ENCODE measurements around the gene COPA.

The COPA gene

GRCh38 chr1:160369087-160369486, 26.0 kb upstream of the COPA start:
- no peak for DNase-seq
- in situ Hi-C loops (cut with HindIII; ENCODE audit: low pct_ligation_motif_present, low sequenced_read_pairs), result no loop called here
- no peak for TF ChIP-seq CTCF (IDR thresholded peaks at IDR 0.05; ENCODE audit: low read depth, low read length, missing control alignments)
- Histone ChIP-seq H3K27me3 (replicated peaks) (no peaks in the 10 kb centered on the region), H3K36me3 (replicated peaks) (no peaks in the 10 kb centered on the region), H3K4me3 (ENCODE audit: low read depth, low read length) (no peak overlapping the region), H3K27ac (no peak overlapping the region)

- H3K4me3 ChIP-seq (ENCODE audit: low read depth, low read length), result no peak overlapping the region
- no peak for DNase-seq
- no peaks in the 10 kb centered on the region for H3K27me3 ChIP-seq (replicated peaks)
- no peak overlapping the region for H3K27ac ChIP-seq
- no peak for TF ChIP-seq CTCF (IDR thresholded peaks at IDR 0.05; ENCODE audit: low read depth, low read length, missing control alignments)
- in situ Hi-C loops (cut with HindIII; ENCODE audit: low pct_ligation_motif_present, low sequenced_read_pairs), result no loop called here
- H3K36me3 ChIP-seq (replicated peaks), result no peaks in the 10 kb centered on the region
Measured at GRCh38 chr1:160367934-160368923, 25.2 kb upstream of the COPA start.

- no peak for DNase-seq
- no peaks in the 10 kb centered on the region for H3K27me3 ChIP-seq (replicated peaks)
- in situ Hi-C loops (cut with HindIII; ENCODE audit: low pct_ligation_motif_present, low sequenced_read_pairs), result no loop called here
- H3K27ac ChIP-seq, result no peak overlapping the region
- TF ChIP-seq CTCF (IDR thresholded peaks at IDR 0.05; ENCODE audit: low read depth, low read length, missing control alignments), result no peak
- H3K4me3 ChIP-seq (ENCODE audit: low read depth, low read length), result no peak overlapping the region
- H3K36me3 ChIP-seq (replicated peaks), result no peaks in the 10 kb centered on the region
Measured at GRCh38 chr1:160367516-160367900, 24.5 kb upstream of the COPA start.

- no peak for TF ChIP-seq CTCF (IDR thresholded peaks at IDR 0.05; ENCODE audit: low read depth, low read length, missing control alignments)
- in situ Hi-C loops (cut with HindIII; ENCODE audit: low pct_ligation_motif_present, low sequenced_read_pairs), result no loop called here
- no peak within 1 kb of the TSS for H3K4me3 ChIP-seq (ENCODE audit: low read depth, low read length)
- H3K27me3 ChIP-seq (replicated peaks), result no peaks in the 10 kb centered on the region
- DNase-seq, result no peak
- H3K36me3 ChIP-seq (replicated peaks), result no peaks in the 10 kb centered on the region
- no peak within 1 kb of the TSS for H3K27ac ChIP-seq
Measured at GRCh38 chr1:160366731-160367515, 23.9 kb upstream of the COPA start, which contains the start of gene NHLH1. Gene NHLH1 (plus strand): TSS chr1:160367071. CDS start chr1:160370732, 3,661 bp downstream.

- DNase-seq, result no peak
- Histone ChIP-seq H3K36me3 (replicated peaks) (peaks cover 5% of the 10 kb centered on the region), H3K27ac (no peak overlapping the region), H3K27me3 (replicated peaks) (no peaks in the 10 kb centered on the region), H3K4me3 (ENCODE audit: low read depth, low read length) (no peak overlapping the region)
- no peak for TF ChIP-seq CTCF (IDR thresholded peaks at IDR 0.05; ENCODE audit: low read depth, low read length, missing control alignments)
- in situ Hi-C loops (cut with HindIII; ENCODE audit: low pct_ligation_motif_present, low sequenced_read_pairs), result no loop called here
Measured at GRCh38 chr1:160365325-160365724, 22.3 kb upstream of the COPA start.

All from brain microvascular endothelial cell (primary cell).